ENCODE data around the gene IGSF21.
A peak's percentile ranks its signal among the peaks of the same experiment; 100 is the strongest.

IGSF21 gene

DNA sequence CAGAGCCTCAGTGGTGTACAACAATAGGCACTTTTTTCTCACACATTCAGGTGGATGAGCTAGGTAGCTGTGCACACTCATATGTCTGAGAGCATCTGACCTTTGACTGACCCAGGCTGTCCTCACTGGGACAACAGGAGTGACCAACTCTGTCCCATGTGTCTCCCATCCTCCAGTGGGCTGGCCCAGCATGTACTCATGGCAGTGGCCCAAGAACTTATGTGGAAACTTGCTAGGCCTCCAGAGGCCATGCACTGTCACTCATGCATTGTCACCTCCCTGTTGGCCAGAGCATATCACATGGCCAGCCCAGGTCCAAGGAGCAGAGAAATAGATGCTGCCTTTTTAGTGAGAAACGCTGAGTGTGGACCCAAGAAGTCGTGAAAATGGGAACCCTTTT is 158.8 kb downstream of the IGSF21 start:
- DNase-seq: no peak

DNA sequence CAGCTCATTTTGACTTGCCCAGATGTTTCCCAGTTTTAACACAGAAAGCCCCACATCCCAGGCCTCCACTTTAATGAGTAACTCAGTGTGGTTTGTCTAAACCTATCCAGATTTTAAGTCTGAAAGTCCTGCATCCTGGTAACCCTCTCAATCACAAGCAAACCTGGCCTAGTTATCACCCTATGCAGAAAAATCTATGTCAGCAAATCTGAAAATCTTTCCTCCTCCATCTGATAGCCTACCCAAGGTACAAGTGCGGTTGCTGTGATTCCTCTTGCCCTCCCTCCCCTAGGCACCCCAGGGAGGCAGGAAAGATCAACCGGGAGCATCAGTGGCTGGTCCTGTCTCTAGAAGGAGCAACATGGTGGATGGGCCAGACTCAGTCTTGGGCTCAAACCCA is 163.7 kb downstream of the IGSF21 start:
- no peak for DNase-seq

DNA sequence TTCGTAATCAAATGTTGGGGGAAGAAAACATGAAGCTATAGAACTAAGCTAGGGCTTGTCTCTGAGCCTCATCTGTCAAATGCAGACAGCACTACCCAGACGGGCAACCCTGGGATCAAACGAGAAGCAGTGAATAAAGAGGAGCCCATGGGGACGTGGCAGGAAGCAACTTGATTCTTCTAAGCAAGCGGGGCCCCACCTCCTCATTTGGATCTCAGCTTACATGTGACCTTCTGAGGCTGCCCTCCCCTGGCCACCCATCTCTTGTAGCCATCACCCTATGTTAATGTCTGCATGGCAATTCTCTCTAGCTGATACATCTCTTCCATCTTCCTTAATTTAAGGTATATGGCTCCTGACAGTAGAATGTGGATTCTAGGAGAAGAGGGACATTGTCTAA is 171.3 kb downstream of the IGSF21 start:
- no peak for DNase-seq

GRCh38 chr1:18279351-18280074 is 171.9 kb downstream of the IGSF21 start:
- DNase-seq: no peak

- no peak for DNase-seq
Measured at GRCh38 chr1:18280956-18281355, 173.4 kb downstream of the IGSF21 start.

DNA sequence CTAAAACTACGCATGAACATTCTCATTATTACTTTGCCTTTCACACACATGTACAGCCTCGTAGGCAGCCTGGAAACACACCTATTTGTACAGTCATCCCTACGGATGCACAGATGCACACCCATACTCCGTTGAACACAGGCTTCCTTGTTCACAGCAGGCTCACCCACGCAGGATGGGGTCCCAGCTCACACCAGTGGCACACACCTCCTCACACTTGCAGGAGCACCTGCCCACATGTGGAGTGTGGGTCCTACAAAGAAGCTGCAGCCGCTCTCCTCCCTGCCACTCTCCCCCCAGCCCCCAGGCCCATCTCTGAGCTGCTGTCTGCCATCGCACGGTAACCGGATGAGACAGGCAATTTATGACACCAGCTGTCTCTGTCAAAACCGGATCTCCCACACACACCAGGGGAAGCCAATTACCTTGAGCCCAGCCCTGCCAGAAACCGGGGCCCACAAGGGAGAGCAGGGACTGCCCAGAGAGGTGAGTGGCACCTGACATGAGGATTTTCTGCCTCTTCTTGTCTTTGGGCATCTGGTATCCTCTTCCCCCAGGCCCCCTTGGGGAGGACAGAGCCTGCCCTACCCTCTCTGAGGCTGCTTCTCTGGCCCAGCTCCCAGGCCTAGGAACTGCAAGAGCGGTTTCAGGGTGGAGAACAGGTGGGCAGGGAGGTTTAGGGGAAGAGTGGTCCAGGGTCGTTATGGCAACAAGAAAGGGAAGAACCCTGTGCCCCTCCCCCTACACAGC is 175.4 kb downstream of the IGSF21 start:
- no peak for DNase-seq

- DNase-seq: no peak
Measured at GRCh38 chr1:18283601-18284385, 176.2 kb downstream of the IGSF21 start.

GRCh38 chr1:18284805-18285537 is 177.4 kb downstream of the IGSF21 start:
- no peak for DNase-seq

GRCh38 chr1:18285538-18285924 is 177.9 kb downstream of the IGSF21 start:
- DNase-seq: no peak

- DNase-seq: no peak
Measured at GRCh38 chr1:18288722-18289121, 181.1 kb downstream of the IGSF21 start.

GRCh38 chr1:18289597-18289996 is 182.0 kb downstream of the IGSF21 start:
- DNase-seq: no peak

DNA sequence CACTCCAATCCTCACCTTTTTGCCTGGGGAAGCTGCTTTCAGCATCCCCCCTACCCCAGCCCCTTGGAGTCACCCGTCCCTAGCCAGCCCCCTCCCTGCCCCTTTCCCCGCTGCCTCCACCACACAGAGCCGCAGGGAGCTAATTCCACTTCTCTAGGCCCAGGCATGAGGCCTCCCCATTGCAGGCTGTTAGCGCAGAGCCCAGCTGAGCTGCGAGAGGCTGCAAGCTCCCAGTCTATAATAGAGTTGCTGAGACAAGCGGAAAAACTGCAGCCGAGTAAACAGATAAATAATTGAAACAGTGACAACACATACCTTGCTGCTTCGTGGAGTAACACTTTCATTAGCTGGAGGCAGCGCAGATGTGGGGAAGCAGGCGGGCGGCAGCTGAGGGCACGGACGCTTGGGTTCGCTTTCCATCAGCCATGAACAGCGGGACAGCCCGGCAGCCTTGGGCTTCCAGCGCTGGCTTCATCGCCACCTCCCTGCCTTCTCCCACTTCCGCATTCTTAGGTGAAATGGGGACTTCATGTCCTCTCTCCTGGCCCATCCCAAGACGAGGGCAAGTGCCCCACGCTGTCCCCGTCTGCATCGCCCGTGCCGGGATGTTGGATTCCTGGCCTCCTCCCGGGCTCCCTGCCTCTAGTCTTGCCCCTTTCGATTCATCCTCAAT is 183.3 kb downstream of the IGSF21 start:
- DNase-seq: no peak

DNA sequence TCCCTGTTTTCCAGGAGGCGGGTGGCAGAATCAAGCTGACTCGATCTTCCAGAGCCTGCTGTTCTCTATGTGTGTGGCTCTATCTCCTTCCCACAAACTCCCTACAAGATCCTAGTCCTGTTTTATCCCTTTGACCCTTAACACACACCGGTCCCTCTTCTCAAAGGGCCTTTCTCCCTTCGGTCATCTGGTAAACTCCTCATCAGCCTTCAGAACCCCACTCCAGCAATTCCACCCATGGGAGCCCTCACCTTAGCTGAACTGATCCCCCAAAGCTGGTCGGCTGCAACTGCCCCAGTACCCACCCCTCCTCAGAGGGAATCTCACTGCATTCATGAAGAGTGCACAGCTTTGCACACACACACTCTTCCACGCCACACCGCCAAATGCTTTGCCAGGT is 184.9 kb downstream of the IGSF21 start:
- DNase-seq: no peak

DNA sequence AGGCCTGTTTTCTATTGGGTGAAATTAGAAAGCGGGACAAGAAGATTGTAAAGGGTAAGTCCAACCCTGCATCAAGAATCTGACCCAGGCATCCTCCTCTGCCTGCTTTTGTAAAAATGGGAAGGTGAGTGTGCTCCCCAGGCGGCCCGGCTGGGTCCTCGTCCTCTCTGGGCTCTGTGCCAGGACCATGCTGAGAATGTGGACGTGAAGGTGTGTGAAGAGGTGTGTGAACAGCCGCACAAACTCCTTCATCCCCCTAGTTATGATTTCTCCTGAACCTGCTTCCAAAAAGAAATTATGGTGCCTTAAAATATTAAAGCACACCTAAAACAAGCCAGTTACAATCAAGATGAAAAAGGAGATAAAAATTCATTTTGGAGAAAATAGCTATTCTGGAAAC is 185.7 kb downstream of the IGSF21 start:
- DNase-seq: no peak

- no peak for DNase-seq
Measured at GRCh38 chr1:18294437-18295176, 187.0 kb downstream of the IGSF21 start.

GRCh38 chr1:18297896-18298648 is 190.5 kb downstream of the IGSF21 start:
- no peak for DNase-seq

DNA sequence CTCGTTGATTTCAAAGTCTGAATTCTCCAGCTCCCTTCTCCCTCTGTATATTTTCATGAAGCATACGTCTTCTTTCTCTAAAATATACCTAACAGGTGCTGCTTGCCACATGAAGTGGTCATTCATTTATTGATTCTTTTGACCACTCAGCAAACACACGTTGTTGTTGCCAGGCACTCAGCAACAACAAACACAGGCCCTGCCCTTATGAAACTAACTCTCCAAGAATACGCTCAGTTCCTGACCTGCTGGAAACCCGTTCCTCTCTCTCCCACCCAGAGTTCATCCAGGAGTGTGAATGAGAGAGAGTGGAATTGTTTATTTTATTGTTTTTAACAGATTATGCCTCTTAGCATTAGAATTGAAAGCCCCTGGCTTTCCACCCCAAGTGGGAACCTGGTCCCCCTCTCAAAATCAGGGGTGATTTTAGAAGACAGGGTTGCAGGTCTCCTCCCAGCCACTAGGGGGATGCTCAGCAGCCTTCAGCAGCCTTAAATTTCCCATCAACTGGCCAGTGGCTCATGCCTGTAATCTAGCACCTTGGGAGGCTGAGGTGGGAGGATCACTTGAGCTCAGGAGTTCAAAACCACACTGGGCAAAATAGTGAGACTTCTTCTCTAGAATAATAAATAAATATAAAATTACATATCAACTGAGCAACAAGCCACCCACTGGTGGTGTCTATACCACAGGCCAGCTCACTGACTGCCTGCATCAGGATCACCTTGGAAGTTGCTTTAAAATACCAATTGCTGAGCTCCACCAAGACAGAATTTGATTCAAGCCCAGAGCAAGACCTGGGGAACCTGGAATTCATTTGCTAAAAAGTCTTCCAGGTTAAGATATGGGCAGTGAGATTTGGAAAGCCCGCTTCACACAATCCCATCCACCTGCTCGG is 192.1 kb downstream of the IGSF21 start:
- peak; percentile 8 for DNase-seq

- no peak for DNase-seq
Measured at GRCh38 chr1:18300376-18300775, 192.8 kb downstream of the IGSF21 start.

GRCh38 chr1:18302788-18303413 is 195.3 kb downstream of the IGSF21 start:
- DNase-seq: no peak

Measured in CD4-positive, alpha-beta T cell treated with Interleukin-17A for 4 hours (primary cell).